HTERT RPE-1 (cell line): Measurements from ENCODE around the gene LCE3B.

ENCODE experiments used
- in situ Hi-C: fragments of 300-500 bp; cut with MboI; formaldehyde crosslinking; loops from 4 replicates; pipeline ENCODE4 v1.14.3; 2020; ENCODE audit warnings: low sequenced_read_pairs

Gene LCE3B

DNA sequence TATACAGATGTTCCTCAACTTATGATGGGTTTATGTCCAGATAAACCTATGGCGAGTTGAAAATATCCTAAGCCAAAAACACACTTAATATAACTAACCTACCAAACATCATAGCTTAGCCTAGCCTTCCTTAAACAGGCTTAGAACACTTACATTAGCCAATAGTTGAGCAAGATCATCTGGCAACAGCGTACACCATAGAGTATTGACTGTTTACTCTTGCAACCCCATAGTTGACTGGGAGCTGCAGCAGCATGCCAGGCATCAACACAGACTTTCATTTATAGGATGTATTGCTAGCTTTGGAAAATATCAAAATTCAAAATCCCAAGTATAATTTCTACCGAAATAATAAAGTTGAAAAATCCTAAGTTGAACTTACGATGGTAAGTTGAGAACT is 44.1 kb downstream of the LCE3B start:
- in situ Hi-C loops: no loop called here

DNA sequence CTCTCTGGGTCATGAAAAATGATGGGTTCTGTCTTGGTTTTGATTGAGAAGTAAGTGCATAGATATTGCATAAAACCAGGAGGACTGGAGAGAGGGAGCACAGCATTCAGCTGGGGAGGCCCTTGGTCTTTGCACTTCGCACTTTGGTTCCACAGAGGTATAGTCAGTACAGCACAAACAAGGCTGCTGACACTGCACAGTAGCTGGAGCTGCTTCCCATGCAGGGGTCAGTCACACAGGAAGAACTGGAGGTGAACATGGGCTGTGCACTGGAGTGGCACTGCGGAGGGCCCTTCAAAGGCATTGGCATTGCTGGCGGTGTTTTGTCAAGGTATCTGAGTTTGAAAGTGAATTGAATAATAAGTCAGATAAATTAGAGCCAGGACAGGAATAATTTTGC is 45.0 kb downstream of the LCE3B start:
- in situ Hi-C loops: no loop called here

DNA sequence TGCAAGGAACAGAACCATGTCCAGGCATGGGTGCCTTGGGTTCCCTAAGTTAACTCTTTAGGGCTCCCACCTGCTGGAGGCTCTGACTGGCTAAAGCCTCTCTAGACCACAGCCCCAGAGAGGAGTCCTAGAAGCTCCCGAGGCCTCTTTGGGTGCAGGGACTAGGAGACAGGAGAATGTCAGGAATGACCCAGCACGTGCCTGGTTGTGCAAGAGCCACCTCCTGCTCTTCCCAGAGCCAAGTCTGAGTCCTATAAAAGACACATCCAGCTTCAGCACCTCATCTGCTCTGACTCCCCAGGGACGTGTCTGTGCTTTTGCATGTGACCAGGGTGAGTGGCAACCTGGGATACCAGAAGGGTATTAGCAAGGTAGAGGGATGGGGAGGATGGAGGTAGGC is 49.5 kb downstream of the LCE3B start, which contains the start of gene LCE2D:
LCE2D (plus strand) TSS at position 283 of the 400 bp plus-strand sequence. CDS start 726 bp downstream, outside the sequence.
- in situ Hi-C loops: no loop called here
